MG63 (cell line): Measurements from ENCODE around the gene NEIL3. TPM values are rescaled to one million over a fixed set of nuclear protein-coding genes. Genes with fewer than 3 reads are reported as not detected.

Experiments
- DNase-seq: peaks from one replicate; pipeline ENCODE4 v3.0.0-alpha.2; 2020
- H3K27me3 ChIP-seq: fragments of 250-450 bp; sonication (Bioruptor Pico); 2 replicates; pipeline ENCODE4 v1.5.1; 2020; ENCODE audit warnings: mild to moderate bottlenecking, moderate library complexity
- H3K36me3 ChIP-seq: fragments of 250-450 bp; sonication (Bioruptor Pico); 2 replicates; pipeline ENCODE4 v1.5.1; 2020; ENCODE audit warnings: mild to moderate bottlenecking, moderate library complexity
- H3K4me3 ChIP-seq: fragments of 250-450 bp; sonication (Bioruptor Pico); 2 replicates; pipeline ENCODE4 v1.5.1; 2020; ENCODE audit warnings: mild to moderate bottlenecking, moderate library complexity
- H3K9me3 ChIP-seq: fragments of 250-450 bp; sonication (Bioruptor Pico); 2 replicates; pipeline ENCODE4 v1.5.1; 2020; ENCODE audit warnings: mild to moderate bottlenecking, moderate library complexity
- total RNA-seq: library from RNA; depleted of rRNA; stranded (reverse); fragments of >200 nt; shearing (Covaris generic); gene quantifications from 2 replicates; pipeline ENCODE4 v1.2.3, GENCODE V29; 2014; ENCODE audit warnings: low replicate concordance

NEIL3 gene
- total RNA-seq, 1 experiment from 2014 or later, result 36.3 TPM

DNA sequence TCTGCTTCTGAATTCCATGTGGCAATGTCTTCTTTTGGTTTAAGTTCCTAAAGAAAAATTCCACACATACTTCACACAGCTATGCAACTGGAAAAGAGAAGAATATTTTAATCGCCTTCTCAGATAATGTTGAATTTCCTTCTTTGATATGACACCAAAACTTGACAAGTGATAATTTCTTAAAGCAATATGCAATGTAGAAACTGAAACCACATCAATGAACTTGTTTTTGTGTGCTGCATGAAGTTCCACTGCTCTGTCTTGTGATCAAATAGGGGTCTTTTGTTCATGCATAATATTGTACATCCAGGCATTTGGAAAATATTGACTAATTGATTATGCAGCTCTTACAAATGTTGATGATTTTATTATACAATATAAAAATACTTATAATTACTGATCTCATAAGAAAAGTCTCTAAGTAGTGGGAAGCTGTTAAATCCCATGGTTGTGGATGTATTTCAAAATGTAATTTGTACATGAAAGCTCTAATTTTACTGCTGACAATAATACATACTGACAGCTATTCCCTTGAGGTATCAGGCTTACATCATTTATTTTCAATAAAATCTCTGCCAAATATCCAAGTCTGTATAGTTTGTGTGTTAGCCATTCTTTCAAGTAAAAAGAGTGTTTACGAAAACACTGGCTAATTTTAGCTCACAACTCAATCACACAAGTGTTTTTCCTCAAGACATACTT, 76.1 kb downstream of the NEIL3 start:
- DNase-seq, result no peak
- no peaks in the 10 kb centered on the region for H3K9me3 ChIP-seq

DNA sequence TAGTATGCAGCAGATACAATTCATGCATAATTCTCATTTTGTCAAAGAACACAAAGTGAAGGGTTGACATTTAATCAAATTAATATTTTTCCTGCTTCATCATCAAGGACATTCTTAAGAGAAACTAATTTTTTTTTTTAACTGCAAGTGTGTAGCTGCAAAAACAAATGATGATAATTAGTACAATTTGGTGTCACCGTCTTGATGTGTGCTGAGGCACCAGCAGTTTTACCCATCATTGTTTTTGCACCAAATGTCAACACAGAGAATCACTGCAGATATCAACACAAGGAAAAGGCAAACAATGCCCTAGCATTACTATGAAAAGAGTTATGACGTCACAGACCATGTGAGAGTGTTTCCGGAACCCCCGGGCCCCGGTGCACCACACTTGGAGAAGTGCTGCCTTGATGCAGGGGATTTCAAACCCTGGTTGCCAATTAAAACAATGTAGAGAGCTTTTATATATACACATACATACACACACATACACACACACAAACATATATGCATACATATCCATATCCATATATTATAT, 76.7 kb downstream of the NEIL3 start:
- H3K4me3 ChIP-seq, result no peak overlapping the region
- DNase-seq, result no peak
- H3K36me3 ChIP-seq, result no peaks in the 10 kb centered on the region
- H3K27me3 ChIP-seq, result no peaks in the 10 kb centered on the region
- no peaks in the 10 kb centered on the region for H3K9me3 ChIP-seq

More for the DNA sequence above, 76.1 kb downstream of the NEIL3 start:
- Histone ChIP-seq H3K36me3 (no peaks in the 10 kb centered on the region), H3K4me3 (no peak overlapping the region), H3K27me3 (no peaks in the 10 kb centered on the region)

DNA sequence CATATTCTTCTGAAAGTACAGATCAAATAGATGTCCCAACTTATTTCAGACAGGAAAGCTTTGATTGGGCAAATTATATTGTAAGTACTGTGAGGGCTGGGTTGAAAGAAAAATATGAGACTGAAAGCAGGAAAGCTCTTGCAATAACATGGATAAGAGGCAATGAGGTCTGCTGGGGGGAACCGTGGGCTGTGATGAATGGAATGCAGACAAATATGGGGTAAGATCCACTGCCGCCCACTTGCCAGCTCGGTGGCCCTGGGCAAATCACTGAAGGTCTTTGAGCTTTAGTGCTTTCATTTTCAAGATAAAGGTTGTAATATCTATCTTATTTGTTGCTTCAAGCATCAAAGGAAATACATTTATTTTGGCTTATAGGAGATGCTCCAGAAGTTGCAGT, 81.6 kb downstream of the NEIL3 start:
- H3K36me3 ChIP-seq, result no peaks in the 10 kb centered on the region
- no peaks in the 10 kb centered on the region for H3K9me3 ChIP-seq
- H3K27me3 ChIP-seq, result no peaks in the 10 kb centered on the region
- H3K4me3 ChIP-seq, result no peak overlapping the region
- DNase-seq, result no peak

DNA sequence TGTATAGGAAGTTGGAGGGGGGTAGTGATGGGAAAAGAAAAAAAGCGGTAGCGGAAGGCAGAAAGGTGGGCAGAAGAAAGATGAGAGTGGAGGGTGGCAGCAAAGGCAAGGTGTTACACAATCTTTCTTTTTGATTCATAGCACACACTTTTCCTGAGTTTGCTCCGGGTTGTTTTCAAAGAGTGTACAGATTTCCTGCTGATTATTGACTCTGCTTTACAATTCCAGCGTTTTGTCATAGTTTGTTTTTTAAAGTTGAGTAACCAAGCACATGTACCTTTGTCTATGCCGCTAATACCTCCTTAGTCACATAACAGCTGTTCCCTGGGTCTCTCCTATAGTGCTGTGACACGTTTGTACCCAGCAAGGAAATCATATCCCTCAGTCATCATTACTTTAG, 82.3 kb downstream of the NEIL3 start:
- DNase-seq, result no peak
- Histone ChIP-seq H3K9me3 (no peaks in the 10 kb centered on the region), H3K36me3 (no peaks in the 10 kb centered on the region), H3K27me3 (no peaks in the 10 kb centered on the region), H3K4me3 (no peak overlapping the region)

DNA sequence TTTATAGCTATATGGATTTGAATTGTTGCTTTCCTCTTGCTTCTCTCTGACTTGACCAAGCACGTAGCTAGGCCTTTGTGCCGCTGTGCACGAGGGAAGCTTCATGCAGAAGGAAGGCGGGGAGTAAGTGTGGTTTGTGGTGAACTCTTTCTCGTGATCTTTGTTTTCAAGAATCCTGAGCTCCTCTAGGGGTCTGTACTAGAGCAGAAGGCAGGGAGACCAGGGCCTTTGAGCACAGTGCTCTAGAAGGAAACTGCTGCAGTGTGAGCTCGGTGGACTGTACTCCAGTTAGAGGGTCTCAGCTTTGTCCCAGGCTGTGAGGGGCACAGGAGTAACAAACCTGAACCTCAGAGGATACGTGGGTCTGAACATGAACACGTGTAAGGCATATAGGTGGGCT, 83.6 kb downstream of the NEIL3 start:
- Histone ChIP-seq H3K4me3 (no peak overlapping the region), H3K36me3 (no peaks in the 10 kb centered on the region)
- DNase-seq, result no peak

DNA sequence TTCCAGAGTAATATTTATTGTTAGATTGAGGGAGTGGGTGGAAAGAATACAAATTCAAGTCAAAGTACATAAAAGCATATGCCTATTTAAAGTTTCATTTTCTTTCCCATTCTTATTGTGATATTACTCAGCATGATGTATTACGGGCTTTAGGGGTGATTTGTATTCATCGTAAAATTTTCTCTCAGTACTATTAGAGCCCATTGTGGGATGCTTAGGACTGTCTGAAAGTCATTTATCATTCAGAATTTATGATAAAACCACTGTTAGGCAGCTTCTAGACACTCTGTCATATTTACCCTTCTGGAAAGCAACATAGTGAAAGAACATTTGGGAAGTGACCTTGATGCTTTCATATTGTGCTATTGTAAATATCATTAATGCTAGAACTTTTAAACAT, 86.7 kb downstream of the NEIL3 start:
- H3K36me3 ChIP-seq, result no peaks in the 10 kb centered on the region
- no peaks in the 10 kb centered on the region for H3K27me3 ChIP-seq
- no peak for DNase-seq
- no peak overlapping the region for H3K4me3 ChIP-seq
- H3K9me3 ChIP-seq, result no peaks in the 10 kb centered on the region

More for the DNA sequence above, 83.6 kb downstream of the NEIL3 start:
- Histone ChIP-seq H3K9me3 (no peaks in the 10 kb centered on the region), H3K27me3 (no peaks in the 10 kb centered on the region)

DNA sequence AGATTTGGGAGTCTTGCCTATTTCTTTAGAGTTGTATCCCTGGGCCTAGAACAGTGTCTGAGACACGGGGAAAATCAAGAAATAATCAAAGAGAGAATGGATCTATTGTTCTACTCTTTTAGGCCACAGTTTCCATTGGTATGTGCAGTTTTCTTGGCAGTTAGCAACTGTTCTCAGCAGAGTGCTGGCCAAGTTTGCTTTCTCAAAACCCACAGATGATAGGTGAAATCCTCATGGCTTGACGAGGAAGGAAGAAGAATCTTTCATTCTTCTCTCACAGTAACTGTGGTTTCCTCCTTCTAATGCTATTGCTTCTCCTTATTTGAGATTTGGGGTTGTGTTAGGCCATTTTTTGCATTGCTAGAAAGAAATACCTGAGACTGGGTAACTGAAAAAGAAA, 90.4 kb downstream of the NEIL3 start:
- no peak for DNase-seq
- no peak overlapping the region for H3K4me3 ChIP-seq
- H3K9me3 ChIP-seq, result no peaks in the 10 kb centered on the region
- H3K36me3 ChIP-seq, result no peaks in the 10 kb centered on the region
- peaks cover 5% of the 10 kb centered on the region for H3K27me3 ChIP-seq

DNA sequence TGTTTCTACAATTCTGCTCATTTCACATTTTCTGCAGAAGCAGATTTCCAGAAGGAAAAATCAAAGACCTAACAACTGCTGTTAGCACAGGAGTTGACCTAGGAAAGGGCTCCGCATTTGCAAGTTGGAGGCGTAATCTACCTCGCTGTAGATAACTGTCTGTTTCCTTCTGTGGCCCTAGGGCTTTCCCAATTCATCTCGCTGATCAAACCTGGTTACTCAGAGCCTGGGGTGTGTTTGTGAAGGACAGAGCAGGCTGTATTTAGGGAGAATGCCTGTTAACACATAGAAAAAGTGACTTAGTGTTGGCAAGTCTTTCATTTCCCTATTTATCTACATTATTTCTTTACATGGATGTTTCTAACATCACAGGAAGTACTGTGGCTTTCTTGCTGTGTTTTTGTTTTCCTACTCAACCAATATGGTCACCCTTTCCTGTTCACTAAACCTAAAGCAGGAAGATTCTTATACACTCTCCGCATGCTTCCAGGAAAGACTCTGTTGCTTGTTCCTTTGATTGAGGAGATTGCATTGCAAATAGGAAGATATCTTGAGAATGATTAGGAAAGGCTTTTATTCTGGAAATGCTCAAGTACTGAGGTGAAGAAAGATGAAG, 92.1 kb downstream of the NEIL3 start:
- Histone ChIP-seq H3K4me3 (no peak overlapping the region), H3K27me3 (peaks cover 12% of the 10 kb centered on the region), H3K9me3 (no peaks in the 10 kb centered on the region), H3K36me3 (no peaks in the 10 kb centered on the region)
- DNase-seq, result no peak

DNA sequence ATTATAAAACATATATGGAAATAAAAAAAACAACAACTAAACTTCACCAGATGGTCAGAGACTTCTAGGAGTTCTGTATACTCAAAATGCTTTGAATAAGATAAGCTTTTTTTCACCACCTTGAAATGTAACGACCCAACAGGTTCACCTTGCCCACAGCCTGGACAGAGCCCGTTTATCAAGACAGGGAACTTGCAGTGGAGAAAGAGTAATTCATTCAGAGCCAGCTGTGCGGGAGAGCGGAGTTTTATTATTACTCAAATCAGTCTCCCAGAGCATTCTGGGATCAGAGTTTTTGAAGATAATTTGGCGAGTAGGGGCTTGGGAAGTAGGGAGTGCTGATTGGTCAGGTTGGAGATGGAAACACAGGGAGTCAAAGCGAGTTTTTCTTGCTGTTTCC, 94.1 kb downstream of the NEIL3 start:
- Histone ChIP-seq H3K27me3 (peaks cover 12% of the 10 kb centered on the region), H3K4me3 (no peak overlapping the region), H3K9me3 (no peaks in the 10 kb centered on the region), H3K36me3 (no peaks in the 10 kb centered on the region)
- no peak for DNase-seq

DNA sequence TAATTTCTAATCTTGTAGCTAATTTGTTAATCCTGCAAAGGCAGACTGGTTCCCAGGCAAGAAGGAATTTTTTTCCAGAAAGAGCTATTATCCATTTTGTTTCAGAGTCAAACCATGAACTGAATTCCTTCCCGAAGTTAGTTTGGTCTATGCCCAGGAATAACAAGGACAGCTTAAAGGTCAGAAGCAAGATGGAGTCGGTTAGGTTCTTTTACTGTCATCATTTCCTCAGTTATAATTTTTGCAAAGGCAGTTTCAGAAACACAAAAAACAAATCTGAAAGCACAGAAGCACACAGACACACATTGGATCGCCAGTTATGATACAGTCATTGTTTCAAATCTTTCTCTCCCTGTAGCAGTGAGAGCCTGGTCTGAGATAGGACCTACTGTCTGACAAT, 94.7 kb downstream of the NEIL3 start:
- peaks cover 12% of the 10 kb centered on the region for H3K27me3 ChIP-seq
- H3K4me3 ChIP-seq, result no peak overlapping the region
- H3K36me3 ChIP-seq, result no peaks in the 10 kb centered on the region
- no peak for DNase-seq
- no peaks in the 10 kb centered on the region for H3K9me3 ChIP-seq

DNA sequence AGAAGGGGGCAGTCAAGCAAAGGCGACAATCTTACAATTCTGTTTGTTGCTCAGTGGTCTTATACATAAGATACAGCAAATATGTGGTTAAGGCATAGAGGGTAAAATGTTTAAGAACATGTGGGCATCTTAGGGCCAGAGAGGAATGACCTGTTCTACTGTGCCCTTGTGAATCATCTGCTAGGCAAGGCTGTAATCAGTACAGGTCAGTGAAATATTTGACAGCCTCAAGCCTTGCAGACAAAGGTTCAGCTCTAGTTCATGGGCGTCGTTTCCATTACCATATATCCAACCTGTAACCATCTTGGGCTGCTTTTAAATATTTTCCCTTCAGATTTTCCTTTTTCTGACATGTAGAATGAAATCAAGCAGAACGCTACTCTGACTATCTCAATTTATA, 95.3 kb downstream of the NEIL3 start:
- DNase-seq, result no peak
- Histone ChIP-seq H3K27me3 (peaks cover 12% of the 10 kb centered on the region), H3K4me3 (no peak overlapping the region), H3K36me3 (no peaks in the 10 kb centered on the region), H3K9me3 (no peaks in the 10 kb centered on the region)

DNA sequence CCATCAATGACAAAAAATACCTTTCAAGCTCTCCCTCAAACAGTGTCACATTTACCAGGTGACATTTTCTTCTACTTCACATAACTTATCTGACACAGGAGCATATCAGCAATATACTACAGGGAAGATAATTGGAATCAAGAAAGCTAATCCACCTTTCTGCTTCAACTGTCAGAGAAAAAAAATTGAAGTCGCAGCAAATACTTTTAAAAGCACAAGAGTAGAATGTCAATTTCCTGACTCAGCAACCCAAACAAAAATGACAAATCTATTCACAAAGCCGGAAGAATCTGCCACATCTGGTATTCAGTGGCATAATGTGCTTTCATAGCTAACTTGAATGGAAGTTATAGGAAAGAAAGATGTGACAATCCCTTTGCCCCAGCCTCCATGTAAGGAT, 95.8 kb downstream of the NEIL3 start:
- no peak for DNase-seq
- Histone ChIP-seq H3K4me3 (no peak overlapping the region), H3K9me3 (no peaks in the 10 kb centered on the region), H3K27me3 (peaks cover 12% of the 10 kb centered on the region), H3K36me3 (no peaks in the 10 kb centered on the region)

DNA sequence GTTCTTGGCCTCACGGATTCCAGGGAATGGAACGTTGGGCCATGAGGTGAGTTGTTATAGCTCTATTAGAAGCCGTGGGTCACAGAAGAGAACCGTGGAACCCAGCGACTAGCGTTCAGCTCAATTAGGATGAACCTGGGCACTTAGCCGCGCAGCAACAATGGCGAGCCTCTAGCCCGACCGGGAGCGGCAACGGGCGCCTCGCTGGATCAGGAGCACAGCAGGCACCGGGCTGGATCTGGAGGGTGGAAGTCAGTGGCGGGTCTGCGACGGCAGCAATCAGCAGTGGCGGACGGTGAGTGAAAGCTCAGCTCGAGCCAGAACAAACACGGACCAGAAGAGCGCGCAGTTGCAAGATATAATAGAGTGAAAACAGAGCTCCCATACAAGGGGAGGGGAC, 98.3 kb downstream of the NEIL3 start:
- Histone ChIP-seq H3K36me3 (no peaks in the 10 kb centered on the region), H3K4me3 (no peak overlapping the region), H3K9me3 (no peaks in the 10 kb centered on the region), H3K27me3 (peaks cover 12% of the 10 kb centered on the region)
- no peak for DNase-seq

DNA sequence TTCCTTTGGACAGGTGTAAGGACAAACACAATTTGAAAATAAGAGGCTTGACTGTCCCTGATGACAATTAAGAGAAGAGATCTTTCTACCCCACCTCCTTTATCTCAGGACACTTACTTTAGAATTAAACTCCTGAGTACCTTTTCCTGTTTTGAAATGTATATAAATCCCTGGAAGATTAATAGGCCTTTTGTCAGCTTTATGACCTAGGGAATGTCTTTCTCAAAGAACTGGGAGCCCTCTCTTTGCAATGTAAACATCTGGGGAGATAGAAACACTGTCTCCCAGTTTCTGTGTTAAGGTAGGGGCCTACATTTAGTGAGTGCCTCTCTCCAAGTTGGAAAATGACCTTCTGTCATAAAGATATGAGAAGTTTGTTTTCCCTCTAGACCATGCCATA, 100.9 kb downstream of the NEIL3 start:
- no peak for DNase-seq
- Histone ChIP-seq H3K36me3 (no peaks in the 10 kb centered on the region), H3K9me3 (no peaks in the 10 kb centered on the region), H3K4me3 (no peak overlapping the region), H3K27me3 (peaks cover 3% of the 10 kb centered on the region)

DNA sequence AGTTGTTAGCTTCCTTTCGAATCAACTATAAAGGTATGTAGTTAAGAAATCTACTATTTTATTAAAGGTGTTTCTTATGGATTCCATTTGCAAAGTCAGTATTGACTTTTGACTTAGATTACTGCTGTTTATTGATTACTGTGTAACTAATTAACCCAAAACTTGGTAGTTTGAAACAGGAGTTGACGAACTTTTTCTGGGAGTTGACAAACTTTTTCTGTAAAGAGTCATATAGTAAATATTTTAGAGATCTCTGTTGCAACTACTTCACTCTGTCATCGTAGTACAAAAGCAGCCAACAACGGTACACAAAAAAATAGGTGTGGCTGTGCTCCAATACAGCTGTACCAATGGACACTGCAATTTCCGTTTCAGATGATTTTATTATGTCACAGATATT, 102.3 kb downstream of the NEIL3 start:
- Histone ChIP-seq H3K4me3 (no peak overlapping the region), H3K36me3 (no peaks in the 10 kb centered on the region), H3K9me3 (no peaks in the 10 kb centered on the region), H3K27me3 (no peaks in the 10 kb centered on the region; the same call in 1 of the 2 replicates)
- no peak for DNase-seq
